ENCODE measurements around the gene NCAM1.
"Not testable (repeated sequence)": the region's sequence is repeated elsewhere in the genome, so short reads cannot be mapped to it uniquely, and the experiment has no call there.

NCAM1 gene

GRCh38 chr11:113022262-113022661, 61.0 kb downstream of the NCAM1 start:
- no peak for DNase-seq (ENCODE audit: low read depth)

GRCh38 chr11:113023228-113023627, 62.0 kb downstream of the NCAM1 start:
- no peak for DNase-seq (ENCODE audit: low read depth)

- no peak for DNase-seq (ENCODE audit: low read depth)
These were observed 62.8 kb downstream of the NCAM1 start for GRCh38 chr11:113023986-113024385.

GRCh38 chr11:113026778-113027177, 65.6 kb downstream of the NCAM1 start:
- DNase-seq (ENCODE audit: low read depth): no peak

- DNase-seq (ENCODE audit: low read depth): no peak
These were observed 73.4 kb downstream of the NCAM1 start for GRCh38 chr11:113034576-113034975.

GRCh38 chr11:113035708-113036107, 74.5 kb downstream of the NCAM1 start:
- DNase-seq (ENCODE audit: low read depth): no peak

- DNase-seq (ENCODE audit: low read depth): no peak
These were observed 82.5 kb downstream of the NCAM1 start for GRCh38 chr11:113043698-113044097.

GRCh38 chr11:113045146-113045545, 83.9 kb downstream of the NCAM1 start:
- DNase-seq (ENCODE audit: low read depth): no peak

GRCh38 chr11:113046866-113047265, 85.6 kb downstream of the NCAM1 start:
- DNase-seq (ENCODE audit: low read depth): no peak

- DNase-seq (ENCODE audit: low read depth): no peak
These were observed 87.9 kb downstream of the NCAM1 start for GRCh38 chr11:113048820-113049768.

- not testable (repeated sequence) for DNase-seq (ENCODE audit: low read depth)
These were observed 91.8 kb downstream of the NCAM1 start for GRCh38 chr11:113053042-113053441.

- no peak for DNase-seq (ENCODE audit: low read depth)
These were observed 95.8 kb downstream of the NCAM1 start for GRCh38 chr11:113057038-113057437.

- no peak for DNase-seq (ENCODE audit: low read depth)
These were observed 98.3 kb downstream of the NCAM1 start for GRCh38 chr11:113059548-113059947.

- no peak for DNase-seq (ENCODE audit: low read depth)
These were observed 104.1 kb downstream of the NCAM1 start for GRCh38 chr11:113065330-113065729.

GRCh38 chr11:113072237-113072858, 111.1 kb downstream of the NCAM1 start:
- DNase-seq (ENCODE audit: low read depth): no peak

GRCh38 chr11:113073290-113073953, 112.2 kb downstream of the NCAM1 start:
- no peak for DNase-seq (ENCODE audit: low read depth)

- no peak for DNase-seq (ENCODE audit: low read depth)
These were observed 114.4 kb downstream of the NCAM1 start for GRCh38 chr11:113075586-113076095.

GRCh38 chr11:113077379-113077778, 116.2 kb downstream of the NCAM1 start:
- no peak for DNase-seq (ENCODE audit: low read depth)

- DNase-seq (ENCODE audit: low read depth): no peak
These were observed 121.2 kb downstream of the NCAM1 start for GRCh38 chr11:113082341-113082955.

- no peak for DNase-seq (ENCODE audit: low read depth)
These were observed 122.4 kb downstream of the NCAM1 start for GRCh38 chr11:113083571-113083970.

GRCh38 chr11:113084297-113084696, 123.1 kb downstream of the NCAM1 start:
- no peak for DNase-seq (ENCODE audit: low read depth)

- no peak for DNase-seq (ENCODE audit: low read depth)
These were observed 124.2 kb downstream of the NCAM1 start for GRCh38 chr11:113085446-113085845.

All from activated T-cell treated with anti-CD3 and anti-CD28 coated beads for 48 hours (primary cell).